ENCODE data around the gene SIPA1. TPM values are rescaled to one million over a fixed set of nuclear protein-coding genes. Genes with fewer than 3 reads are reported as not detected.
A peak's percentile ranks its signal among the peaks of the same experiment; 100 is the strongest.
"Not testable (repeated sequence)": the region's sequence is repeated elsewhere in the genome, so short reads cannot be mapped to it uniquely, and the experiment has no call there.

Gene SIPA1
- total RNA-seq, 6 experiments from 2014 or later, result 23.0 to 41.3 (median 38.3) TPM

- H3K27ac Mint-ChIP-seq, result no peak overlapping the region
- no peak for DNase-seq
- no peaks in the 10 kb centered on the region for H3K9me3 Mint-ChIP-seq
- TF ChIP-seq, protein P1, sequence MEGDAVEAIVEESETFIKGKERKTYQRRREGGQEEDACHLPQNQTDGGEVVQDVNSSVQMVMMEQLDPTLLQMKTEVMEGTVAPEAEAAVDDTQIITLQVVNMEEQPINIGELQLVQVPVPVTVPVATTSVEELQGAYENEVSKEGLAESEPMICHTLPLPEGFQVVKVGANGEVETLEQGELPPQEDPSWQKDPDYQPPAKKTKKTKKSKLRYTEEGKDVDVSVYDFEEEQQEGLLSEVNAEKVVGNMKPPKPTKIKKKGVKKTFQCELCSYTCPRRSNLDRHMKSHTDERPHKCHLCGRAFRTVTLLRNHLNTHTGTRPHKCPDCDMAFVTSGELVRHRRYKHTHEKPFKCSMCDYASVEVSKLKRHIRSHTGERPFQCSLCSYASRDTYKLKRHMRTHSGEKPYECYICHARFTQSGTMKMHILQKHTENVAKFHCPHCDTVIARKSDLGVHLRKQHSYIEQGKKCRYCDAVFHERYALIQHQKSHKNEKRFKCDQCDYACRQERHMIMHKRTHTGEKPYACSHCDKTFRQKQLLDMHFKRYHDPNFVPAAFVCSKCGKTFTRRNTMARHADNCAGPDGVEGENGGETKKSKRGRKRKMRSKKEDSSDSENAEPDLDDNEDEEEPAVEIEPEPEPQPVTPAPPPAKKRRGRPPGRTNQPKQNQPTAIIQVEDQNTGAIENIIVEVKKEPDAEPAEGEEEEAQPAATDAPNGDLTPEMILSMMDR (IDR thresholded peaks at IDR 0.05), result no peak
- H3K4me1 Mint-ChIP-seq (ENCODE audit: low read depth), result peaks cover 19% of the 10 kb centered on the region
- H3K36me3 Mint-ChIP-seq (ENCODE audit: low read depth), result no peaks in the 10 kb centered on the region; the same call in 1 of the 2 replicates
- H3K27me3 Mint-ChIP-seq (ENCODE audit: insufficient read depth), result 0 out of 2 replicates have a peak, but pooled peaks cover 3% of the 10 kb centered on the region
- no peak overlapping the region for H3K4me3 Mint-ChIP-seq
These were observed 2.8 kb upstream of the SIPA1 start for GRCh38 chr11:65634905-65635731.

GRCh38 chr11:65636108-65637031 is 1.5 kb upstream of the SIPA1 start:
- H3K4me1 Mint-ChIP-seq (ENCODE audit: low read depth), result peaks cover 19% of the 10 kb centered on the region
- TF ChIP-seq, protein P1 (IDR thresholded peaks at IDR 0.05), result no peak
- H3K27ac Mint-ChIP-seq, result no peak overlapping the region; the same call in 1 of the 2 replicates
- H3K27me3 Mint-ChIP-seq (ENCODE audit: insufficient read depth), result 0 out of 2 replicates have a peak, but pooled peaks cover 3% of the 10 kb centered on the region
- no peaks in the 10 kb centered on the region for H3K9me3 Mint-ChIP-seq
- no peaks in the 10 kb centered on the region; the same call in 1 of the 2 replicates for H3K36me3 Mint-ChIP-seq (ENCODE audit: low read depth)
- H3K4me3 Mint-ChIP-seq, result no peak overlapping the region
- no peak for DNase-seq

GRCh38 chr11:65637032-65637557 is 806 bp upstream of the SIPA1 start:
- Mint-ChIP-seq H3K36me3 (ENCODE audit: low read depth) (no peaks in the 10 kb centered on the region; the same call in 1 of the 2 replicates), H3K4me1 (ENCODE audit: low read depth) (peaks cover 23% of the 10 kb centered on the region), H3K4me3 (peak overlapping the region; percentile 88), H3K27ac (no peak overlapping the region; the same call in 1 of the 2 replicates), H3K27me3 (ENCODE audit: insufficient read depth) (0 out of 2 replicates have a peak, but pooled peaks cover 3% of the 10 kb centered on the region), H3K9me3 (no peaks in the 10 kb centered on the region)
- TF ChIP-seq, protein P1 (IDR thresholded peaks at IDR 0.05), result no peak
- DNase-seq, result no peak

- H3K27me3 Mint-ChIP-seq (ENCODE audit: insufficient read depth); H3K9me3 Mint-ChIP-seq; H3K36me3 Mint-ChIP-seq (ENCODE audit: low read depth); DNase-seq: not testable (repeated sequence)
- Mint-ChIP-seq H3K4me1 (ENCODE audit: low read depth) (peaks cover 37% of the 10 kb centered on the region), H3K4me3 (peak overlapping the region; percentile 88), H3K27ac (0 out of 2 replicates have a peak overlapping the region, but pooled peaks have one; percentile 56)
These were observed 1.3 kb downstream of the SIPA1 start for GRCh38 chr11:65639228-65639597.

GRCh38 chr11:65639623-65640482 is 2.0 kb downstream of the SIPA1 start:
- no peak overlapping the region for H3K27ac Mint-ChIP-seq
- H3K4me1 Mint-ChIP-seq (ENCODE audit: low read depth), result peaks cover 43% of the 10 kb centered on the region

More at GRCh38 chr11:65639623-65640482, 2.0 kb downstream of the SIPA1 start:
- no peak overlapping the region for H3K4me3 Mint-ChIP-seq
- H3K36me3 Mint-ChIP-seq (ENCODE audit: low read depth), result no peaks in the 10 kb centered on the region; the same call in 1 of the 2 replicates
- H3K9me3 Mint-ChIP-seq, result no peaks in the 10 kb centered on the region
- no peak for DNase-seq
- TF ChIP-seq, protein P1 (IDR thresholded peaks at IDR 0.05), result no peak
- peaks cover 3% of the 10 kb centered on the region; the same call in 1 of the 2 replicates for H3K27me3 Mint-ChIP-seq (ENCODE audit: insufficient read depth)
